Glomerular visceral epithelial cell (primary cell): ENCODE data around the gene RNF34.

Source experiments
- DNase-seq: peaks from one replicate; pipeline ENCODE4 v3.0.0-alpha.2; 2016; ENCODE audit errors: extremely low spot score

The RNF34 gene

GRCh38 chr12:121438905-121439304 is 39.0 kb downstream of the RNF34 start:
- no peak for DNase-seq

- no peak for DNase-seq
Observed at GRCh38 chr12:121439715-121440114, 39.8 kb downstream of the RNF34 start.

GRCh38 chr12:121440768-121441167 is 40.9 kb downstream of the RNF34 start:
- DNase-seq = no peak

GRCh38 chr12:121441555-121441954 is 41.6 kb downstream of the RNF34 start:
- no peak for DNase-seq

- DNase-seq = no peak
Observed at GRCh38 chr12:121442028-121442948, 42.4 kb downstream of the RNF34 start.

- peak; percentile 79 for DNase-seq
Observed at GRCh38 chr12:121443193-121443870, 43.4 kb downstream of the RNF34 start.

- no peak for DNase-seq
Observed at GRCh38 chr12:121443911-121444841, 44.3 kb downstream of the RNF34 start.

GRCh38 chr12:121444842-121445202 is 44.9 kb downstream of the RNF34 start:
- no peak for DNase-seq

GRCh38 chr12:121446750-121447149 is 46.8 kb downstream of the RNF34 start:
- no peak for DNase-seq

- DNase-seq = no peak
Observed at GRCh38 chr12:121448771-121449315, 48.9 kb downstream of the RNF34 start.

GRCh38 chr12:121451961-121452339 is 52.0 kb downstream of the RNF34 start:
- DNase-seq = no peak

- DNase-seq = no peak
Observed at GRCh38 chr12:121452340-121452984, 52.5 kb downstream of the RNF34 start.

- no peak for DNase-seq
Observed at GRCh38 chr12:121452985-121453360, 53.1 kb downstream of the RNF34 start.

GRCh38 chr12:121453629-121454028 is 53.7 kb downstream of the RNF34 start:
- DNase-seq = no peak

- no peak for DNase-seq
Observed at GRCh38 chr12:121454921-121455320, 55.0 kb downstream of the RNF34 start.

GRCh38 chr12:121455766-121456420 is 56.0 kb downstream of the RNF34 start:
- DNase-seq = no peak

GRCh38 chr12:121456551-121456950 is 56.6 kb downstream of the RNF34 start:
- DNase-seq = no peak

GRCh38 chr12:121461048-121461447 is 61.1 kb downstream of the RNF34 start:
- no peak for DNase-seq

- no peak for DNase-seq
Observed at GRCh38 chr12:121464331-121464730, 64.4 kb downstream of the RNF34 start.

- DNase-seq = peak; percentile 25
Observed at GRCh38 chr12:121465921-121466793, 66.2 kb downstream of the RNF34 start.
